Activated T-cell treated with anti-CD3 and anti-CD28 coated beads for 48 hours (primary cell): ENCODE measurements around the gene THSD7A.
"Not testable (repeated sequence)": the region's sequence is repeated elsewhere in the genome, so short reads cannot be mapped to it uniquely, and the experiment has no call there.

Experiments used
- DNase-seq: peaks from one replicate; pipeline ENCODE4 v3.0.0-alpha.2; 2020; ENCODE audit warnings: low read depth

THSD7A gene

GRCh38 chr7:11576310-11576709 is 255.7 kb downstream of the THSD7A start:
- no peak for DNase-seq

GRCh38 chr7:11573128-11573750 is 258.8 kb downstream of the THSD7A start:
- no peak for DNase-seq

- no peak for DNase-seq
Observed at GRCh38 chr7:11570922-11571550, 261.0 kb downstream of the THSD7A start.

GRCh38 chr7:11570205-11570604 is 261.8 kb downstream of the THSD7A start:
- no peak for DNase-seq

- no peak for DNase-seq
Observed at GRCh38 chr7:11567571-11567970, 264.4 kb downstream of the THSD7A start.

- no peak for DNase-seq
Observed at GRCh38 chr7:11557627-11558026, 274.4 kb downstream of the THSD7A start.

GRCh38 chr7:11552676-11553296 is 279.2 kb downstream of the THSD7A start:
- no peak for DNase-seq

GRCh38 chr7:11551470-11551869 is 280.5 kb downstream of the THSD7A start:
- no peak for DNase-seq

- DNase-seq = no peak
Observed at GRCh38 chr7:11548532-11548931, 283.5 kb downstream of the THSD7A start.

GRCh38 chr7:11541330-11541729 is 290.7 kb downstream of the THSD7A start:
- no peak for DNase-seq

GRCh38 chr7:11540271-11540761 is 291.7 kb downstream of the THSD7A start:
- DNase-seq = no peak

GRCh38 chr7:11539853-11540252 is 292.1 kb downstream of the THSD7A start:
- no peak for DNase-seq

- DNase-seq = no peak
Observed at GRCh38 chr7:11538751-11539299, 293.2 kb downstream of the THSD7A start.

- DNase-seq = no peak
Observed at GRCh38 chr7:11533229-11533820, 298.7 kb downstream of the THSD7A start.

GRCh38 chr7:11529382-11529781 is 302.6 kb downstream of the THSD7A start:
- no peak for DNase-seq

- no peak for DNase-seq
Observed at GRCh38 chr7:11527707-11528106, 304.3 kb downstream of the THSD7A start.

- no peak for DNase-seq
Observed at GRCh38 chr7:11524476-11525397, 307.3 kb downstream of the THSD7A start.

- DNase-seq = not testable (repeated sequence)
Observed at GRCh38 chr7:11521964-11522499, 310.0 kb downstream of the THSD7A start.

GRCh38 chr7:11517853-11518252 is 314.1 kb downstream of the THSD7A start:
- DNase-seq = no peak

- DNase-seq = no peak
Observed at GRCh38 chr7:11516328-11516727, 315.7 kb downstream of the THSD7A start.

GRCh38 chr7:11513460-11513859 is 318.5 kb downstream of the THSD7A start:
- no peak for DNase-seq
